K562 (cell line): ENCODE measurements around the gene LY6G5B. TPM values are rescaled to one million over a fixed set of nuclear protein-coding genes. Genes with fewer than 3 reads are reported as not detected.
A peak's percentile ranks its signal among the peaks of the same experiment; 100 is the strongest.

Experiments
- AFF1 ChIP-seq, 2 experiments: fragments of 450-650 bp; IDR thresholded peaks; 2 replicates each; pipeline ENCODE4 v1.6.1; 2018; ENCODE audit warnings: mild to moderate bottlenecking in 2 of 2, low read depth in 1 of 2; ENCODE audit not compliant: partially characterized antibody in 2 of 2
- ATF2 ChIP-seq: sonication (generic); formaldehyde crosslinking; IDR thresholded peaks from 2 replicates; pipeline ENCODE4 v1.8.1; 2022; ENCODE audit warnings: missing genetic modification reagents
- HDGF ChIP-seq: fragments of 450-650 bp; IDR thresholded peaks from 2 replicates; pipeline ENCODE4 v1.6.1; 2016
- IRF2 ChIP-seq: sonication (generic); formaldehyde crosslinking; IDR thresholded peaks from 2 replicates; pipeline ENCODE4 v1.8.1; 2022; ENCODE audit warnings: mild to moderate bottlenecking, missing genetic modification reagents
- KDM4B ChIP-seq, 2 experiments: fragments of 450-650 bp in 1 of 2; sonication (generic) in 1 of 2; IDR thresholded peaks; 2 replicates each; pipeline ENCODE4 v1.6.1; 2016 to 2017; ENCODE audit warnings: borderline replicate concordance in 2 of 2, antibody characterized with exemption in 1 of 2, low read depth in 1 of 2, mild to moderate bottlenecking in 1 of 2
- POLR2B ChIP-seq: fragments of 450-650 bp; IDR thresholded peaks from 2 replicates; pipeline ENCODE4 v1.6.1; 2018; ENCODE audit warnings: low read depth; ENCODE audit not compliant: partially characterized antibody
- SUPT5H ChIP-seq: fragments of 450-650 bp; IDR thresholded peaks from 2 replicates; pipeline ENCODE4 v1.6.1; 2016
- TAF15 ChIP-seq: fragments of 200-400 bp; formaldehyde crosslinking; IDR thresholded peaks from 2 replicates; pipeline ENCODE4 v1.6.1; 2017; ENCODE audit warnings: mild to moderate bottlenecking, low read depth, low read length, moderate library complexity
- U2AF1 ChIP-seq: fragments of 200-400 bp; formaldehyde crosslinking; optimal IDR thresholded peaks from 2 replicates; pipeline ENCODE3; 2017; ENCODE audit warnings: mild to moderate bottlenecking, low read depth, low read length, moderate library complexity
- XRCC3 ChIP-seq: fragments of 450-650 bp; IDR thresholded peaks from 2 replicates; pipeline ENCODE4 v1.6.1; 2017; ENCODE audit warnings: mild to moderate bottlenecking, moderate library complexity
- ZKSCAN1 ChIP-seq: fragments of 150-350 bp; IDR thresholded peaks from 2 replicates; pipeline ENCODE4 v1.6.1; 2016; ENCODE audit warnings: low read depth, low read length
- ZNF444 ChIP-seq: fragments of 250-450 bp; sonication (Bioruptor Pico); IDR thresholded peaks from 2 replicates; pipeline ENCODE4 v1.4.0; 2020; ENCODE audit warnings: mild to moderate bottlenecking, moderate library complexity
- ZNF707 ChIP-seq: fragments of 250-450 bp; sonication (Bioruptor Pico); conservative IDR thresholded peaks from 2 replicates; pipeline ENCODE4 v1.8.0; 2022; ENCODE audit warnings: inconsistent platforms, mild to moderate bottlenecking, moderate library complexity
- ZNF785 ChIP-seq: fragments of 250-450 bp; sonication (Bioruptor Pico); IDR thresholded peaks from 2 replicates; pipeline ENCODE4 v1.4.0; 2020; ENCODE audit warnings: mild to moderate bottlenecking
- polyA plus RNA-seq, 8 experiments: library from polyadenylated mRNA; depleted of rRNA in 4 of 8; stranded (reverse) in 5 of 8; unstranded in 3 of 8; fragments of >200 nt; fragmentation: Nextera tagmentation in 2 of 8; fragmentation: Illumina TruSeq in 1 of 8; extraction: Ambion mirVana in 2 of 8; extraction: Trizol in 1 of 8; gene quantifications; 2 replicates each; pipeline versions ENCODE4 v1.2.1 to v1.2.3, GENCODE V29; 2011 to 2014; ENCODE audit warnings: inconsistent platforms in 1 of 8, missing spikeins in 1 of 8
- total RNA-seq, 7 experiments: library from RNA; depleted of rRNA in 6 of 7; stranded (reverse); fragments of >200 nt in 6 of 7; fragmentation: Illumina TruSeq in 2 of 7; extraction: Trizol in 2 of 7; gene quantifications; 2 replicates each; pipeline versions ENCODE4 v1.2.1 to v1.2.3, GENCODE V29; 2011 to 2021; ENCODE audit warnings: low replicate concordance in 1 of 7
- TF ChIP-seq, protein P1 (sequence below): fragments of 450-650 bp; IDR thresholded peaks from 2 replicates; pipeline ENCODE4 v1.6.1; 2016
- TF ChIP-seq, protein P2 (sequence below): IDR thresholded peaks from 3 replicates; pipeline ENCODE4 v1.6.1; 2011; ENCODE audit warnings: borderline replicate concordance, mild to moderate bottlenecking, moderate library complexity; ENCODE audit not compliant: insufficient read length; ENCODE audit errors: extremely low read depth

Gene LY6G5B
- total and polyA plus RNA-seq, 9 of the 15 experiments (the other 6 are each of a cell fraction or from before 2014, with no cell fraction given): 6.0 to 27.0 (median 7.5) TPM

DNA sequence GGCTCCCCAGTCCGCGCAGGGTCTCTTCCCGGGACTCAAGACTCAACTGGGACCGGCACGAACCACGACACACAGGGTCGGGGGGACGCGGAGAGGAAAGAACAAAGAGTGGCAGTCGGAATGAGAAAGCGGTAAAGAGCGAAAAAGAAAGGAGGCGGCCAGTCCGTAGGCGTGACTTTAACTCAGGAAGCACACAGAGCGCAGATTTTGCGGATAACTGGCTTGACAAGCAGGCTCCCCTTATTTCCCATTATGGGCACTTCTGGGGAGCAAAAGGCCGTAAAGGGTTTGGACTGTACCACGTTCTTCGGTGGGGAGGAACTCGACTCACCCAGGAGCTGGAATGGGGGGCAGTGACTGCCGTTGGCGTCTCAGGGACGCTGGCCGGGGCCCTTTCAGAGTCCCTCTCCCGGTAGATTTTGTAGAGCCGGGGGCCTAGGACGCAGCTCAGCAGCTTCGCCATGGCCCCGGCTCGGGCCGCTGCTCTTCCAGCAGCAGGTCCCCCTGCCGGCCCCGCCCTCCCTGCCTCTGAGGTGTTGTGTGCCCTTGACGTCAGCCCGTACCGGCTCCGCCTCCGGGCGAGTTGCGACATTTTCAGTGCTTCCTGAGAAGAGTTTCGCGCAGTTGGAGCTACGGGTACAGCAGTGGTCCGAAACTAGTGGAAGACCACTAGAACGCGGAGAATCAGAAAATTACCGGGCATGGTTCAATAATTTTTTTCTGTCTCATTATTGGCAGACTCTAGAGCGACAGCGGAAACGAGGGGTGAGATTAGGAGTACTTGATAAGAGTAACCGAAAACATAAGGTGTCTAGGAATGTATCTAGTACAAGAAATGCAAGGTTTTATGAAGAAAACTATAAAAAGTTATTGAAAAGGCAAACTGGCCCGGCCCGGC lies 33.3 kb downstream of the LY6G5B start, which contains the start of gene ABHD16A (continued):
- TF ChIP-seq AFF1 (IDR thresholded peaks at IDR 0.05; ENCODE audit: low read depth in 1 of 2, partially characterized antibody in 2 of 2): peak; percentile 54 to 99
- TF ChIP-seq ZKSCAN1: 0 out of 2 replicates have a peak, but pooled peaks have one; percentile 59
- TF ChIP-seq POLR2B: peak; percentile 97
- no peak for TF ChIP-seq HDGF
- no peak for TF ChIP-seq ZNF444 (CRISPR knock-in tag)
- TF ChIP-seq TAF15: no peak
- no peak for TF ChIP-seq ZNF785
- peak in 1 of 2 experiments; percentile 85; a peak in 1 of 4 replicates for TF ChIP-seq KDM4B (IDR thresholded peaks at IDR 0.05; ENCODE audit: borderline replicate concordance in 2 of 2, low read depth in 1 of 2)
- no peak for TF ChIP-seq IRF2 (CRISPR knock-in tag)
- TF ChIP-seq XRCC3: no peak
- 0 out of 2 replicates have a peak, but pooled peaks have one; percentile 43 for TF ChIP-seq ATF2 (CRISPR knock-in tag)
- TF ChIP-seq, protein P1, sequence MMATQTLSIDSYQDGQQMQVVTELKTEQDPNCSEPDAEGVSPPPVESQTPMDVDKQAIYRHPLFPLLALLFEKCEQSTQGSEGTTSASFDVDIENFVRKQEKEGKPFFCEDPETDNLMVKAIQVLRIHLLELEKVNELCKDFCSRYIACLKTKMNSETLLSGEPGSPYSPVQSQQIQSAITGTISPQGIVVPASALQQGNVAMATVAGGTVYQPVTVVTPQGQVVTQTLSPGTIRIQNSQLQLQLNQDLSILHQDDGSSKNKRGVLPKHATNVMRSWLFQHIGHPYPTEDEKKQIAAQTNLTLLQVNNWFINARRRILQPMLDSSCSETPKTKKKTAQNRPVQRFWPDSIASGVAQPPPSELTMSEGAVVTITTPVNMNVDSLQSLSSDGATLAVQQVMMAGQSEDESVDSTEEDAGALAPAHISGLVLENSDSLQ: peak; percentile 65
- TF ChIP-seq, protein P2, sequence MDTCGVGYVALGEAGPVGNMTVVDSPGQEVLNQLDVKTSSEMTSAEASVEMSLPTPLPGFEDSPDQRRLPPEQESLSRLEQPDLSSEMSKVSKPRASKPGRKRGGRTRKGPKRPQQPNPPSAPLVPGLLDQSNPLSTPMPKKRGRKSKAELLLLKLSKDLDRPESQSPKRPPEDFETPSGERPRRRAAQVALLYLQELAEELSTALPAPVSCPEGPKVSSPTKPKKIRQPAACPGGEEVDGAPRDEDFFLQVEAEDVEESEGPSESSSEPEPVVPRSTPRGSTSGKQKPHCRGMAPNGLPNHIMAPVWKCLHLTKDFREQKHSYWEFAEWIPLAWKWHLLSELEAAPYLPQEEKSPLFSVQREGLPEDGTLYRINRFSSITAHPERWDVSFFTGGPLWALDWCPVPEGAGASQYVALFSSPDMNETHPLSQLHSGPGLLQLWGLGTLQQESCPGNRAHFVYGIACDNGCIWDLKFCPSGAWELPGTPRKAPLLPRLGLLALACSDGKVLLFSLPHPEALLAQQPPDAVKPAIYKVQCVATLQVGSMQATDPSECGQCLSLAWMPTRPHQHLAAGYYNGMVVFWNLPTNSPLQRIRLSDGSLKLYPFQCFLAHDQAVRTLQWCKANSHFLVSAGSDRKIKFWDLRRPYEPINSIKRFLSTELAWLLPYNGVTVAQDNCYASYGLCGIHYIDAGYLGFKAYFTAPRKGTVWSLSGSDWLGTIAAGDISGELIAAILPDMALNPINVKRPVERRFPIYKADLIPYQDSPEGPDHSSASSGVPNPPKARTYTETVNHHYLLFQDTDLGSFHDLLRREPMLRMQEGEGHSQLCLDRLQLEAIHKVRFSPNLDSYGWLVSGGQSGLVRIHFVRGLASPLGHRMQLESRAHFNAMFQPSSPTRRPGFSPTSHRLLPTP: no peak
- TF ChIP-seq ZNF707: 0 out of 2 replicates have a peak, but pooled peaks have one; percentile 24
- TF ChIP-seq SUPT5H: peak; percentile 97
- no peak for TF ChIP-seq U2AF1
